Hippocampal formation (tissue), 2 donors: ENCODE results near the gene ZNF746.

Experiments used
- DNase-seq, 2 donors: peaks; one replicate each; lab custom pipeline; 2025; lab: John Stamatoyannopoulos, UW

Gene ZNF746

GRCh38 chr7:149490083-149490760 is 7.4 kb downstream of the ZNF746 start:
- no peak for DNase-seq

DNA sequence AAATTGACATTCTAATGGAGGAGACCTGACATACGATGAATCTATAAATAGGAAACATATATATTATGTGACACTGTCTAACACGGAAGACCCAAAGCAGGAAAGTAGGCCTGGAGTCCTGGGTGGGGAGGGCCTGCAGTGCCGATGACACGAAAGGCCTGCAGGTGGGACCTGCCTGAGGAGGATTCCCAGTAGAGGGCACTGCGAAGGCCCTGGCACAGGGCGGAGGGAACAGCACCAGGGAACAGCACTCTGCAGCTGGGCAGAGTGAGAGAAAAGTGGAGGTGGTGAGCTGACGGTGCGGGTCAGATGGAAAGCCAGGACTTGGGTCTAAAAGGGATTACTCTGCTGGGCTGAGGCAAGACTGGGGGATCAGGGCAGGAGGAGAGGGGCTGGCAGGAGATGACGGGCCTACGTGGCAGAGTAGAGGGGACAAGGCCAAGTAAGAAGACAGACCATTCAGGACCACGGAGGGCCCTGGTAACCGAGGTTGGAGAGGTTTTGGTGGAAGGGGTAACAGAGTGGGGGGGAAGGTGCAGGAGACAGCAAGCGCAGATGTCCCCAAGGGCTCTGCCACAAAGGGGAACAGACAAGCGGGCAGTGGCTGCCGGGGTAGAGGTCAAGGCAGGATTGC is 8.1 kb downstream of the ZNF746 start:
- no peak for DNase-seq

GRCh38 chr7:149479568-149479967 is 18.0 kb downstream of the ZNF746 start:
- DNase-seq, result no peak

GRCh38 chr7:149478754-149479153 is 18.9 kb downstream of the ZNF746 start:
- no peak for DNase-seq

GRCh38 chr7:149477494-149478443 is 19.8 kb downstream of the ZNF746 start:
- DNase-seq, result no peak

GRCh38 chr7:149476791-149477190 is 20.8 kb downstream of the ZNF746 start:
- no peak for DNase-seq

- no peak for DNase-seq
These were observed 22.2 kb downstream of the ZNF746 start for GRCh38 chr7:149475121-149476045.

GRCh38 chr7:149474309-149475120 is 23.1 kb downstream of the ZNF746 start:
- DNase-seq, result no peak

- no peak for DNase-seq
These were observed 24.4 kb downstream of the ZNF746 start for GRCh38 chr7:149473251-149473650.

DNA sequence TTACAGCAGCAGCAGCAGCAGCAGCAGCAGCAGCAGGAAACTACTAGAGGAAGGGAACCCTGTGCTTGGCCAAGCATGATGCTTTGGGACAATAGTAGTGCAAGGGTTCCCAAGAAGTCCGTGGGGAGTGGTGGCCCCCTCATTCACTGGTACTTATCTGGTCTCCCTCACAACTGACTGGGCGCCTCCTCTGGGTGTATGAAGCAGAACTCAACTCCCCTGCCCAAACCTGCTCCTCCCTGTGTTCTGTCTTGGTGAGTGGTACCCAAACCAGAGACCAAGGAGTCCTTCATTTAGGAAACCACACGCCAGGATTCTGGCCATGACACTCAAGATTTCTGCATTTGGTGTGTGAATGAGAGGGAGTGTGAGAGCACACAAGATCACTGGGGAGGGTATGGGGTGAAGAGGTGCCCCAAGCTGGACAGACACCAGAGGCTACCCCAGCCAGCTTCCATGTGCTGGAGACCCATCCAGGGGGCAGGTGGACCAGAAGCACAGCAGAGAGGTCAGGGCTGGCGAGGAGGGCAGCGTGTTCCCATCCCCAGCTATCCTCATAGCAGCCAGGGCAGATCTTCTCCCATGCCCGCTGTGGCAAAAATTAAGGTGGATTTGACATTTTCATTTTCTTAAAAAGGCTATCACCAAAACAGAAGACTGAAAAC is 26.2 kb downstream of the ZNF746 start:
- no peak for DNase-seq

GRCh38 chr7:149469806-149470205 is 27.8 kb downstream of the ZNF746 start:
- no peak for DNase-seq

GRCh38 chr7:149468208-149468607 is 29.4 kb downstream of the ZNF746 start:
- no peak for DNase-seq

GRCh38 chr7:149467321-149467859 is 30.2 kb downstream of the ZNF746 start:
- DNase-seq, result no peak

DNA sequence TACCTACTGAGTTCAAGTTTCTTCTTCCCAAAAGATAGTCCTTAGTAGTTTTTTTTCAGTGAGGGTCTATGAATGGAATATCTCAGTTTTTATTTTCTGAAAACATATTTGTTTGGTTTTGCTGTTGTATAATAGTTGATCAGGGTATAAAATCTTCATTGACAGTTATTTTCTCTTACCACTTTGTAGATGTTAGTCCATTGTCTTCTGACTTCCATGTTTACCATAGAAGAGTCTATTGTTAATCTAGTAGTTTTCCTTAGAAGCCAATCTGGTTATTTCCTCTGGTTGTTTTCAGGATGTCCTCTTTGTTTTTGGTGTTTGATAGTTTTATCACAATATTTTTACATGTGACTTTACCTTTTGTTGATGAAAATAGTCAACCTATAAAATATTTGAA is 31.2 kb downstream of the ZNF746 start:
- DNase-seq, result no peak

- no peak for DNase-seq
These were observed 34.0 kb downstream of the ZNF746 start for GRCh38 chr7:149463500-149464161.

- DNase-seq, result no peak
These were observed 35.5 kb downstream of the ZNF746 start for GRCh38 chr7:149462101-149462520.

GRCh38 chr7:149460493-149461277 is 36.9 kb downstream of the ZNF746 start, which contains the start of gene ZNF777:
Gene ZNF777, minus strand, starts transcription at chr7:149461062. Its CDS starts 5,040 bp downstream, at chr7:149456022.
- peak; percentile 67 to 68 for DNase-seq
